Measurements from ENCODE around the gene FRK.

DNA sequence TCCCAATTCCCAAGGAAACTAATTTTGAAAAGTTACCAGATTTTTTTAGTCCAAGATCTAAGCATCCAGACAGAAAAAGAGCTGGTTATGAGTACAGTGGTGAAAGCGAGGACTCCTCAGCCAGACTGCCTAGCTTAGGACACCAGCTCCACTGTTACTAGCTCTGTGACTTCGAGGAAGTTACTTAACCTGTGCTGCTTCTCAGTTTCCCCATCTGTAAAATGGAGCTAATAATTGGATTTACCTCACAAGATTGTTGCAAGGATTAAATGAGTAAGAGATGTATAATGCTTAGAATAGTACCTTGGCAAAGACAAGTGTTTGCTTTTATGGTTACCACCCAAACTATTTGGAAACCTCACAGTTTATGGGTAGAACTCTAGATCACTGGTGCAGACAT, 41.1 kb upstream of the FRK start:
- TF ChIP-seq, protein P1, sequence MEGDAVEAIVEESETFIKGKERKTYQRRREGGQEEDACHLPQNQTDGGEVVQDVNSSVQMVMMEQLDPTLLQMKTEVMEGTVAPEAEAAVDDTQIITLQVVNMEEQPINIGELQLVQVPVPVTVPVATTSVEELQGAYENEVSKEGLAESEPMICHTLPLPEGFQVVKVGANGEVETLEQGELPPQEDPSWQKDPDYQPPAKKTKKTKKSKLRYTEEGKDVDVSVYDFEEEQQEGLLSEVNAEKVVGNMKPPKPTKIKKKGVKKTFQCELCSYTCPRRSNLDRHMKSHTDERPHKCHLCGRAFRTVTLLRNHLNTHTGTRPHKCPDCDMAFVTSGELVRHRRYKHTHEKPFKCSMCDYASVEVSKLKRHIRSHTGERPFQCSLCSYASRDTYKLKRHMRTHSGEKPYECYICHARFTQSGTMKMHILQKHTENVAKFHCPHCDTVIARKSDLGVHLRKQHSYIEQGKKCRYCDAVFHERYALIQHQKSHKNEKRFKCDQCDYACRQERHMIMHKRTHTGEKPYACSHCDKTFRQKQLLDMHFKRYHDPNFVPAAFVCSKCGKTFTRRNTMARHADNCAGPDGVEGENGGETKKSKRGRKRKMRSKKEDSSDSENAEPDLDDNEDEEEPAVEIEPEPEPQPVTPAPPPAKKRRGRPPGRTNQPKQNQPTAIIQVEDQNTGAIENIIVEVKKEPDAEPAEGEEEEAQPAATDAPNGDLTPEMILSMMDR (IDR thresholded peaks at IDR 0.05) = no peak
- no peak for TF ChIP-seq POLR2A (IDR thresholded peaks at IDR 0.05; ENCODE audit: low read length)
- TF ChIP-seq EP300 (IDR thresholded peaks at IDR 0.05) = no peak
- TF ChIP-seq, protein P2, sequence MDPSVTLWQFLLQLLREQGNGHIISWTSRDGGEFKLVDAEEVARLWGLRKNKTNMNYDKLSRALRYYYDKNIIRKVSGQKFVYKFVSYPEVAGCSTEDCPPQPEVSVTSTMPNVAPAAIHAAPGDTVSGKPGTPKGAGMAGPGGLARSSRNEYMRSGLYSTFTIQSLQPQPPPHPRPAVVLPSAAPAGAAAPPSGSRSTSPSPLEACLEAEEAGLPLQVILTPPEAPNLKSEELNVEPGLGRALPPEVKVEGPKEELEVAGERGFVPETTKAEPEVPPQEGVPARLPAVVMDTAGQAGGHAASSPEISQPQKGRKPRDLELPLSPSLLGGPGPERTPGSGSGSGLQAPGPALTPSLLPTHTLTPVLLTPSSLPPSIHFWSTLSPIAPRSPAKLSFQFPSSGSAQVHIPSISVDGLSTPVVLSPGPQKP (IDR thresholded peaks at IDR 0.05; ENCODE audit: low read depth, low read length) = no peak
- TF ChIP-seq, protein P3, sequence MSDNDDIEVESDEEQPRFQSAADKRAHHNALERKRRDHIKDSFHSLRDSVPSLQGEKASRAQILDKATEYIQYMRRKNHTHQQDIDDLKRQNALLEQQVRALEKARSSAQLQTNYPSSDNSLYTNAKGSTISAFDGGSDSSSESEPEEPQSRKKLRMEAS (IDR thresholded peaks at IDR 0.05) = no peak
- TF ChIP-seq, protein P4, sequence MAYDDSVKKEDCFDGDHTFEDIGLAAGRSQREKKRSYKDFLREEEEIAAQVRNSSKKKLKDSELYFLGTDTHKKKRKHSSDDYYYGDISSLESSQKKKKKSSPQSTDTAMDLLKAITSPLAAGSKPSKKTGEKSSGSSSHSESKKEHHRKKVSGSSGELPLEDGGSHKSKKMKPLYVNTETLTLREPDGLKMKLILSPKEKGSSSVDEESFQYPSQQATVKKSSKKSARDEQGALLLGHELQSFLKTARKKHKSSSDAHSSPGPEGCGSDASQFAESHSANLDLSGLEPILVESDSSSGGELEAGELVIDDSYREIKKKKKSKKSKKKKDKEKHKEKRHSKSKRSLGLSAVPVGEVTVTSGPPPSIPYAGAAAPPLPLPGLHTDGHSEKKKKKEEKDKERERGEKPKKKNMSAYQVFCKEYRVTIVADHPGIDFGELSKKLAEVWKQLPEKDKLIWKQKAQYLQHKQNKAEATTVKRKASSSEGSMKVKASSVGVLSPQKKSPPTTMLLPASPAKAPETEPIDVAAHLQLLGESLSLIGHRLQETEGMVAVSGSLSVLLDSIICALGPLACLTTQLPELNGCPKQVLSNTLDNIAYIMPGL (CRISPR knock-in tag; IDR thresholded peaks at IDR 0.05; ENCODE audit: borderline replicate concordance) = no peak
- TF ChIP-seq, protein P5, sequence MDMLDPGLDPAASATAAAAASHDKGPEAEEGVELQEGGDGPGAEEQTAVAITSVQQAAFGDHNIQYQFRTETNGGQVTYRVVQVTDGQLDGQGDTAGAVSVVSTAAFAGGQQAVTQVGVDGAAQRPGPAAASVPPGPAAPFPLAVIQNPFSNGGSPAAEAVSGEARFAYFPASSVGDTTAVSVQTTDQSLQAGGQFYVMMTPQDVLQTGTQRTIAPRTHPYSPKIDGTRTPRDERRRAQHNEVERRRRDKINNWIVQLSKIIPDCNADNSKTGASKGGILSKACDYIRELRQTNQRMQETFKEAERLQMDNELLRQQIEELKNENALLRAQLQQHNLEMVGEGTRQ (IDR thresholded peaks at IDR 0.05) = no peak
- no peak for TF ChIP-seq RFX5 (IDR thresholded peaks at IDR 0.05)
- TF ChIP-seq HDAC2 (IDR thresholded peaks at IDR 0.05) = no peak
- TF ChIP-seq HOXA7 (CRISPR knock-in tag; IDR thresholded peaks at IDR 0.05) = no peak
- TF ChIP-seq PHF8 (IDR thresholded peaks at IDR 0.05; ENCODE audit: borderline replicate concordance, low read depth) = no peak
- TF ChIP-seq ZFP36 (IDR thresholded peaks at IDR 0.05; ENCODE audit: borderline replicate concordance, partially characterized antibody) = no peak
- no peak for TF ChIP-seq CBX2 (IDR thresholded peaks at IDR 0.05; ENCODE audit: borderline replicate concordance, low read depth)
